Lower leg skin (tissue), 4 donors: ENCODE measurements around the gene CD164L2. TPM values are rescaled to one million over a fixed set of nuclear protein-coding genes. Genes with fewer than 3 reads are reported as not detected.

Experiments used
- DNase-seq, 2 donors: peaks; one replicate each; pipeline ENCODE4 v3.0.0-alpha.2; 2019; ENCODE audit warnings: low spot score in 2 of 2
- H3K4me3 ChIP-seq: fragments of 200-600 bp; sonication (generic); 2 replicates; pipeline ENCODE4 v1.5.1; 2017; ENCODE audit warnings: mild to moderate bottlenecking, low read depth; ENCODE audit not compliant: poor library complexity, severe bottlenecking
- CTCF ChIP-seq, 3 donors: fragments of 450-650 bp; IDR thresholded peaks; one replicate each; pipeline ENCODE4 v1.5.1; 2016; ENCODE audit warnings: antibody characterized with exemption in 3 of 3, mild to moderate bottlenecking in 3 of 3, moderate library complexity in 2 of 3
- POLR2A ChIP-seq, 2 donors: fragments of 450-650 bp; IDR thresholded peaks; one replicate each; pipeline ENCODE4 v1.6.1; 2016 to 2017; ENCODE audit warnings: antibody characterized with exemption in 2 of 2, mild to moderate bottlenecking in 1 of 2, moderate library complexity in 1 of 2
- WGBS, 2 donors: methylation state at CpG; one replicate each; pipeline ENCODE4 v1.1.5; 2018; 5-methylcytosine and 5-hydroxymethylcytosine counted together
- intact Hi-C: fragments of 100-400 bp; cut with DNase I; formaldehyde crosslinking; loops from one replicate; pipeline ENCODE4 v1.15.0; 2023; ENCODE audit warnings: low total_unique reads
- total RNA-seq, 4 donors: library from RNA; depleted of rRNA; stranded (reverse); fragments of >200 nt; gene quantifications; one replicate each; pipeline ENCODE4 v1.1.0, GENCODE V29; 2016

The CD164L2 gene
- total RNA-seq, 4 donors from 2014 or later: 4.3 to 12.0 (median 10.0) TPM

DNA sequence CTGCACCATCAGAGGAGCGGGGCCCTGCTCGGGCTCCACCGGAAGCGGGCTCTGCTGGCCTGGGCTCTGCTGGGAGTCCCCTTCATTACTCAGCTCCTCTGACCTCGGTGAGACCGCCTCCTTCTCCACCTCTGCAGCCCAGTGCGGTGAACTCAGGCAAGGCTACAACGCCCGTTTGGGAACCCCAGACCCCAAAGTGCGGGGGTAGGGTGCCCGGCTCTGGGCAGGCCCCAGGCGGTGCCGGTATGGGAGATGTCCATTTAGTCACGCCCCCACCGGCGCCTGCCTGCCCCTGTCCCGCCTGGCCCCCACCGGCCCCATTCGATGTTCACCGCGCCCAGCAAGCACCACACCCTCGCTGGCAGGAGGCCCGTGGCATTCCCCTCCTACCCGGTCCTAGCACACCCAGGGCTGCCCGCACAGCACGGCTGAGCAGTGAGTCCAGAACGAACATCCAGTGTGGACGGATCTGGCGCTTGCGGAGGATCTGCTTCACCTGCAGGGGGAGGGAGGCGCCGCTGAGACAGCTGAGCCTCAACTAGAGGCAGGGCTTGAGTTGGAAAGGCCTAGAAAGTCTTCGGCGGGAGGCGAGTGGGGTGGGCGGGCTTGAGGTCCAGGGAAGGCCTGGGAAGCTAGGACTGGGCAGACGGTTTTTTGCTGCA, 26.4 kb downstream of the CD164L2 start:
- DNase-seq: no peak
- WGBS, 2 donors: 51 to 62% methylated on average over 27 to 36 of the region's 37 CpGs
- no peak overlapping the region for H3K4me3 ChIP-seq
- intact Hi-C loops: no loop called here
- TF ChIP-seq POLR2A (IDR thresholded peaks at IDR 0.05) (no peak), CTCF (IDR thresholded peaks at IDR 0.05) (no peak)

DNA sequence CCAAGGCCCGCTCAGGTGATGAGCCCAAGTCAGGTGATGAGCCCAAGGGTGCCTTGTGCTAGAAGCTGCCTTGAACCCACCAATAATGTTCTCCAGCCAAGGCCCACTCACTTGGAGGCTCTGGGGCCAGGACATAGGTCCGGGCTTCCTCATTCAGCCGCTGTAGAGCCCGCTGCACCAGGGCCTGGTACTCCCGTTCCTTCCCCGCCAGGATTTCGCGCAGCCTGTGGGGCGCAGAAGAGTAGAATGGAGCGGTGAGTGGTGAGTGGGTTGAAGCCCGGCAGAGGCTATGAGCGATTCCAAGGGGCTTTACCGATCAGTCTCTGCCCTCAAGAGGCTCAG, 26.9 kb downstream of the CD164L2 start:
- TF ChIP-seq CTCF (IDR thresholded peaks at IDR 0.05) (no peak), POLR2A (IDR thresholded peaks at IDR 0.05) (no peak)
- intact Hi-C loops: no loop called here
- no peak for DNase-seq
- WGBS, 2 donors: 92 to 93% methylated on average over 12 to 13 of the region's 13 CpGs
- H3K4me3 ChIP-seq: no peak overlapping the region

DNA sequence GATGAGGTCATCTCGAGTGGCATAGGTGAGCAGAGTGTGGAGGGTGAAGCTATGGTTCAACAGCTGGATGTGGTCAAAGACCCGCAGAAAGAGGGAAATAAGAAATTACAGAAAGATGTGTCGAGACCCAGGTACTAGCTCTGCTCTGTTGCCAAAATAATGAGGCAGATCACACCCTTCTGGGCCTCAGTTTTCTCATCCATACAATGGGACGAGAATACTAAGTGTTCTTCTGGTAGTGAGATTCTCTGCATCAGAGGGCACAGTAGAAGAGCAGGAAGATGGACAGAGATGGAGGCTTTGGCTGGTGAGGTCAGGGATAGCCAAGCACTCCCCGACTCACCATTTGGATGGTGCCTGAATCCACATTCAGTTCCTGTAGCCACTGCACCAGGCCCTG, 27.4 kb downstream of the CD164L2 start:
- intact Hi-C loops: no loop called here
- no peak overlapping the region for H3K4me3 ChIP-seq
- WGBS, 2 donors: 92 to 93% methylated on average over 5 of the region's 5 CpGs
- TF ChIP-seq POLR2A (IDR thresholded peaks at IDR 0.05) (no peak), CTCF (IDR thresholded peaks at IDR 0.05) (no peak)
- DNase-seq: no peak

- no peak for DNase-seq
- 88 to 89% methylated on average over 3 of the region's 3 CpGs for WGBS, 2 donors
- no peak for TF ChIP-seq POLR2A (IDR thresholded peaks at IDR 0.05)
- TF ChIP-seq CTCF (IDR thresholded peaks at IDR 0.05): no peak
- no peak overlapping the region for H3K4me3 ChIP-seq
- intact Hi-C loops: no loop called here
These were observed 29.5 kb downstream of the CD164L2 start for GRCh38 chr1:27353629-27354028.

DNA sequence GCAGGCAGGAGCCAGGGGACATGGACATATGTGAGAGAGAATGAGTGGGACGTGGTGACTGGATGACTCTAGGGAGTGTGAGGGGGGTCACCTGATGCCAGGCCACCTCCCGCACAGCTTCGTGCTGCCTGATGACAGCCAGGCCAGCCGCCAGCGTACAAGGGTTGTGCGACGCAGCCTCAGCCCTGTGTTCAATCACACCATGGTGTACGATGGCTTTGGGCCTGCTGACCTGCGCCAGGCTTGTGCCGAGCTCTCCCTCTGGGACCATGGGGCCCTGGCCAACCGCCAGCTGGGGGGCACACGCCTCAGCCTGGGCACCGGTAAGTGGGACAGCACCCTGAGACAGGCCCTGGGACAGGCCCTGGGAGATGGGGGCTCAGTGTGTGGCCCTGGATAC, 30.0 kb downstream of the CD164L2 start:
- WGBS, 2 donors: 82 to 91% methylated on average over 13 of the region's 13 CpGs
- DNase-seq: no peak
- no peak overlapping the region for H3K4me3 ChIP-seq
- TF ChIP-seq CTCF (IDR thresholded peaks at IDR 0.05) (no peak), POLR2A (IDR thresholded peaks at IDR 0.05) (no peak)
- intact Hi-C loops: no loop called here

DNA sequence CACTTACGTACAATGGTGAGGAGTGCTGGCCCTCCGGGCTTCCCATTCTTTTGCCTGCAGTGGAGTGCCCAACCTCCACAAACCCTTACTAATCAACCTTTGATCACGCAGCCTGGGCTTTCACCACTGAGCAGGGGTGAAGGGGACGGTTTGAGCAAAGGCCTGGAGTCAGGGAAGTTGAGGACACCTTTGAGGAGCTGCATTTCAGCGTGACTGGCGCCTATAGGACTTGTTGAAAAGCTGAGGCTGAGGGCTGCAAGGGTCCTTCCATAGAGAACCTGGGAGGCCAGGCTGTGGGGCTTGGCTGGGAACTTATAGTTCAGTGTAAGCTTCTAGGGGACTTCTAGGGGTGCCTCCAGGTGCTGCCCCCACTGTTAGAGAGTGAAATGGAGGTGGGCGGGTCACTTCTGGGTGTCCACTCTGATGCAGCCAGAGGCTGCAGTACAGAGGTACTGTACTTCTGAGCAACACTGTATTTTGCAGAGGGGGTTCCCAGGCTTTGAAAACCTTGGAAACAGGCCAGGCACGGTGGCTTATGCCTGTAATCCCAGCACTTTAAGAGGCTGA, 31.5 kb downstream of the CD164L2 start:
- no peak for DNase-seq
- intact Hi-C loops: no loop called here
- H3K4me3 ChIP-seq: no peak overlapping the region
- TF ChIP-seq POLR2A (IDR thresholded peaks at IDR 0.05) (no peak), CTCF (IDR thresholded peaks at IDR 0.05) (no peak)
- 46 to 64% methylated on average over 8 of the region's 8 CpGs for WGBS, 2 donors
